K562 (cell line): Measurements from ENCODE around the gene DNALI1. TPM values are rescaled to one million over a fixed set of nuclear protein-coding genes. Genes with fewer than 3 reads are reported as not detected.

ENCODE experiments used
- CBX8 ChIP-seq: fragments of 200-600 bp; sonication (generic); IDR thresholded peaks from 2 replicates; pipeline ENCODE4 v1.6.1; 2012; ENCODE audit warnings: borderline replicate concordance, mixed run types, low read depth, mild to moderate bottlenecking, moderate library complexity, mixed read lengths, low read length, control low read depth, inconsistent platforms; ENCODE audit not compliant: poor library complexity, severe bottlenecking; ENCODE audit errors: extremely low read depth
- E2F3 ChIP-seq: fragments of 250-450 bp; sonication (Bioruptor Pico); IDR thresholded peaks from 2 replicates; pipeline ENCODE4 v1.4.0; 2020; ENCODE audit warnings: mild to moderate bottlenecking
- FOXP1 ChIP-seq: sonication (generic); formaldehyde crosslinking; IDR thresholded peaks from 2 replicates; pipeline ENCODE4 v1.8.0; 2022; ENCODE audit warnings: mild to moderate bottlenecking, missing genetic modification reagents
- SNIP1 ChIP-seq: fragments of 450-650 bp; IDR thresholded peaks from 2 replicates; pipeline ENCODE4 v1.7.1; 2017; ENCODE audit warnings: low read depth, mild to moderate bottlenecking
- XRCC3 ChIP-seq: fragments of 450-650 bp; IDR thresholded peaks from 2 replicates; pipeline ENCODE4 v1.6.1; 2017; ENCODE audit warnings: mild to moderate bottlenecking, moderate library complexity
- YBX1 ChIP-seq: fragments of 450-650 bp; IDR thresholded peaks from 2 replicates; pipeline ENCODE4 v1.7.1; 2016; ENCODE audit warnings: mild to moderate bottlenecking
- ZNF224 ChIP-seq: sonication (generic); formaldehyde crosslinking; IDR thresholded peaks from 2 replicates; pipeline ENCODE4 v1.8.0; 2022; ENCODE audit warnings: mild to moderate bottlenecking, missing genetic modification reagents
- ZNF263 ChIP-seq: sonication (generic); formaldehyde crosslinking; IDR thresholded peaks from 2 replicates; pipeline ENCODE4 v1.8.0; 2022; ENCODE audit warnings: mild to moderate bottlenecking, missing genetic modification reagents, borderline replicate concordance
- ZNF431 ChIP-seq: sonication (generic); formaldehyde crosslinking; IDR thresholded peaks from 2 replicates; pipeline ENCODE4 v1.8.0; 2022; ENCODE audit warnings: mild to moderate bottlenecking, missing genetic modification reagents
- polyA plus RNA-seq, 8 experiments: library from polyadenylated mRNA; depleted of rRNA in 4 of 8; stranded (reverse) in 5 of 8; unstranded in 3 of 8; fragments of >200 nt; fragmentation: Nextera tagmentation in 2 of 8; fragmentation: Illumina TruSeq in 1 of 8; extraction: Ambion mirVana in 2 of 8; extraction: Trizol in 1 of 8; gene quantifications; 2 replicates each; pipeline versions ENCODE4 v1.2.1 to v1.2.3, GENCODE V29; 2011 to 2014; ENCODE audit warnings: inconsistent platforms in 1 of 8, missing spikeins in 1 of 8
- total RNA-seq, 7 experiments: library from RNA; depleted of rRNA in 6 of 7; stranded (reverse); fragments of >200 nt in 6 of 7; fragmentation: Illumina TruSeq in 2 of 7; extraction: Trizol in 2 of 7; gene quantifications; 2 replicates each; pipeline versions ENCODE4 v1.2.1 to v1.2.3, GENCODE V29; 2011 to 2021; ENCODE audit warnings: low replicate concordance in 1 of 7
- TF ChIP-seq, protein P1 (sequence below), 2 experiments: fragments of 450-650 bp; conservative IDR thresholded peaks; 2 replicates each; pipeline ENCODE4 v1.6.1; 2017; ENCODE audit warnings: mild to moderate bottlenecking in 2 of 2, moderate library complexity in 2 of 2
- TF ChIP-seq, protein P2 (sequence below): fragments of 250-450 bp; sonication (Bioruptor Pico); IDR thresholded peaks from 2 replicates; pipeline ENCODE4 v1.5.0; 2021
- TF ChIP-seq, protein P3 (sequence below): fragments of 200-600 bp; sonication (generic); IDR thresholded peaks from one replicate; pipeline ENCODE4 v1.6.1; 2012; ENCODE audit warnings: mild to moderate bottlenecking, low read depth, low read length, inconsistent platforms

Gene DNALI1
- total and polyA plus RNA-seq, 9 of the 15 experiments (the other 6 are each of a cell fraction or from before 2014, with no cell fraction given) = 0.87 to 5.6 (median 1.2) TPM

DNA sequence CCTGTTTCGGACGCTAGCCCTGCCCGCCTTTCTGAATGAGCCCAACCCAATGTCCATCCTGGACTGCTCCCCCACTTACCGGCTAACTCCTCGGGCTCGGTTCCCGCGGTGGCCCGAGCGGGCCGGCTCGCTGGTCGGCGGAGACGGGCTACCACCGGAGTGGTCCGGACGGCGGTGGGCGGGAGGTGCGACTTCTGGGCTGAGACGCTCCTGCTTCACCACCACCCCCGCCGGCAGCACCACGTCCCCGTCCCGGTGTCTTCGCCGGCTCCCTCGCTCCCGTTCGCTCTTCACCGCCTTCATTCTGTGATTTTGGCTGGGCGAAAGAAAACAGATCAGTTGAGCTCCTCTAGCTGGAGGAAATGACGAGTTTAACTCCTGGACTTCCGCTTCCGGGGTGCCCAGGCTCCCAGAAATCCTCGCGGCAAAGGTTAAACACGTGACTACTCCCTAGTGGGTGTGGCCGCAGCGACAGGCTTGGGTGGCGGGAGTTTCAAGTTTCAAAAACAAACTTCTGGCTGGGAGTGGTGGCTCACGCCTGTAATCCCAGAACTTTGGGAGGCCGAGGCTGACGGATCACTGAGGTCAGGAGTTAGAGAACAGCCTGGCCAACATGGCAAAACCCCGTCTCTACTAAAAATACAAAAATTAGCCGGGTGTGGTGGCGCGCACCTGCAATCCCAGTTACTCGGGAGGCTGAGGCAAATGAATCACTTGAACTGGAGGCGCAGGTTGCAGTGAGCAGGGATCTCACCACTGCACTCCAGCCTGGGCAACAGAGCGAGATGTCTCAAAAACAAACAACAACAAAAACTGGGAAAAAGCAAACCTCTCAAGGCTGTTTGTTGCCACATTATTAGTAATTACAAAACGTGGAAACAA, 2.6 kb upstream of the DNALI1 start, which contains the start of gene SNIP1 (continued):
- TF ChIP-seq FOXP1 (peak; percentile 54; the same call in 1 of the 2 replicates), SNIP1 (no peak), ZNF431 (CRISPR knock-in tag) (no peak), YBX1 (no peak), E2F3 (CRISPR knock-in tag) (peak; percentile 85), ZNF224 (CRISPR knock-in tag) (no peak; the same call in 1 of the 2 replicates), CBX8 (no peak), ZNF263 (CRISPR knock-in tag) (no peak), XRCC3 (0 out of 2 replicates have a peak, but pooled peaks have one; percentile 79)
- TF ChIP-seq, protein P1, sequence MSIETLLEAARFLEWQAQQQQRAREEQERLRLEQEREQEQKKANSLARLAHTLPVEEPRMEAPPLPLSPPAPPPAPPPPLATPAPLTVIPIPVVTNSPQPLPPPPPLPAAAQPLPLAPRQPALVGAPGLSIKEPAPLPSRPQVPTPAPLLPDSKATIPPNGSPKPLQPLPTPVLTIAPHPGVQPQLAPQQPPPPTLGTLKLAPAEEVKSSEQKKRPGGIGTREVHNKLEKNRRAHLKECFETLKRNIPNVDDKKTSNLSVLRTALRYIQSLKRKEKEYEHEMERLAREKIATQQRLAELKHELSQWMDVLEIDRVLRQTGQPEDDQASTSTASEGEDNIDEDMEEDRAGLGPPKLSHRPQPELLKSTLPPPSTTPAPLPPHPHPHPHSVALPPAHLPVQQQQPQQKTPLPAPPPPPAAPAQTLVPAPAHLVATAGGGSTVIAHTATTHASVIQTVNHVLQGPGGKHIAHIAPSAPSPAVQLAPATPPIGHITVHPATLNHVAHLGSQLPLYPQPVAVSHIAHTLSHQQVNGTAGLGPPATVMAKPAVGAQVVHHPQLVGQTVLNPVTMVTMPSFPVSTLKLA (conservative IDR thresholded peaks at IDR 0.05) = peak; percentile 91 to 95
- TF ChIP-seq, protein P2, sequence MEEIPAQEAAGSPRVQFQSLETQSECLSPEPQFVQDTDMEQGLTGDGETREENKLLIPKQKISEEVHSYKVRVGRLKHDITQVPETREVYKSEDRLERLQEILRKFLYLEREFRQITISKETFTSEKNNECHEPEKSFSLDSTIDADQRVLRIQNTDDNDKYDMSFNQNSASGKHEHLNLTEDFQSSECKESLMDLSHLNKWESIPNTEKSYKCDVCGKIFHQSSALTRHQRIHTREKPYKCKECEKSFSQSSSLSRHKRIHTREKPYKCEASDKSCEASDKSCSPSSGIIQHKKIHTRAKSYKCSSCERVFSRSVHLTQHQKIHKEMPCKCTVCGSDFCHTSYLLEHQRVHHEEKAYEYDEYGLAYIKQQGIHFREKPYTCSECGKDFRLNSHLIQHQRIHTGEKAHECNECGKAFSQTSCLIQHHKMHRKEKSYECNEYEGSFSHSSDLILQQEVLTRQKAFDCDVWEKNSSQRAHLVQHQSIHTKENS (CRISPR knock-in tag) = no peak
- TF ChIP-seq, protein P3, sequence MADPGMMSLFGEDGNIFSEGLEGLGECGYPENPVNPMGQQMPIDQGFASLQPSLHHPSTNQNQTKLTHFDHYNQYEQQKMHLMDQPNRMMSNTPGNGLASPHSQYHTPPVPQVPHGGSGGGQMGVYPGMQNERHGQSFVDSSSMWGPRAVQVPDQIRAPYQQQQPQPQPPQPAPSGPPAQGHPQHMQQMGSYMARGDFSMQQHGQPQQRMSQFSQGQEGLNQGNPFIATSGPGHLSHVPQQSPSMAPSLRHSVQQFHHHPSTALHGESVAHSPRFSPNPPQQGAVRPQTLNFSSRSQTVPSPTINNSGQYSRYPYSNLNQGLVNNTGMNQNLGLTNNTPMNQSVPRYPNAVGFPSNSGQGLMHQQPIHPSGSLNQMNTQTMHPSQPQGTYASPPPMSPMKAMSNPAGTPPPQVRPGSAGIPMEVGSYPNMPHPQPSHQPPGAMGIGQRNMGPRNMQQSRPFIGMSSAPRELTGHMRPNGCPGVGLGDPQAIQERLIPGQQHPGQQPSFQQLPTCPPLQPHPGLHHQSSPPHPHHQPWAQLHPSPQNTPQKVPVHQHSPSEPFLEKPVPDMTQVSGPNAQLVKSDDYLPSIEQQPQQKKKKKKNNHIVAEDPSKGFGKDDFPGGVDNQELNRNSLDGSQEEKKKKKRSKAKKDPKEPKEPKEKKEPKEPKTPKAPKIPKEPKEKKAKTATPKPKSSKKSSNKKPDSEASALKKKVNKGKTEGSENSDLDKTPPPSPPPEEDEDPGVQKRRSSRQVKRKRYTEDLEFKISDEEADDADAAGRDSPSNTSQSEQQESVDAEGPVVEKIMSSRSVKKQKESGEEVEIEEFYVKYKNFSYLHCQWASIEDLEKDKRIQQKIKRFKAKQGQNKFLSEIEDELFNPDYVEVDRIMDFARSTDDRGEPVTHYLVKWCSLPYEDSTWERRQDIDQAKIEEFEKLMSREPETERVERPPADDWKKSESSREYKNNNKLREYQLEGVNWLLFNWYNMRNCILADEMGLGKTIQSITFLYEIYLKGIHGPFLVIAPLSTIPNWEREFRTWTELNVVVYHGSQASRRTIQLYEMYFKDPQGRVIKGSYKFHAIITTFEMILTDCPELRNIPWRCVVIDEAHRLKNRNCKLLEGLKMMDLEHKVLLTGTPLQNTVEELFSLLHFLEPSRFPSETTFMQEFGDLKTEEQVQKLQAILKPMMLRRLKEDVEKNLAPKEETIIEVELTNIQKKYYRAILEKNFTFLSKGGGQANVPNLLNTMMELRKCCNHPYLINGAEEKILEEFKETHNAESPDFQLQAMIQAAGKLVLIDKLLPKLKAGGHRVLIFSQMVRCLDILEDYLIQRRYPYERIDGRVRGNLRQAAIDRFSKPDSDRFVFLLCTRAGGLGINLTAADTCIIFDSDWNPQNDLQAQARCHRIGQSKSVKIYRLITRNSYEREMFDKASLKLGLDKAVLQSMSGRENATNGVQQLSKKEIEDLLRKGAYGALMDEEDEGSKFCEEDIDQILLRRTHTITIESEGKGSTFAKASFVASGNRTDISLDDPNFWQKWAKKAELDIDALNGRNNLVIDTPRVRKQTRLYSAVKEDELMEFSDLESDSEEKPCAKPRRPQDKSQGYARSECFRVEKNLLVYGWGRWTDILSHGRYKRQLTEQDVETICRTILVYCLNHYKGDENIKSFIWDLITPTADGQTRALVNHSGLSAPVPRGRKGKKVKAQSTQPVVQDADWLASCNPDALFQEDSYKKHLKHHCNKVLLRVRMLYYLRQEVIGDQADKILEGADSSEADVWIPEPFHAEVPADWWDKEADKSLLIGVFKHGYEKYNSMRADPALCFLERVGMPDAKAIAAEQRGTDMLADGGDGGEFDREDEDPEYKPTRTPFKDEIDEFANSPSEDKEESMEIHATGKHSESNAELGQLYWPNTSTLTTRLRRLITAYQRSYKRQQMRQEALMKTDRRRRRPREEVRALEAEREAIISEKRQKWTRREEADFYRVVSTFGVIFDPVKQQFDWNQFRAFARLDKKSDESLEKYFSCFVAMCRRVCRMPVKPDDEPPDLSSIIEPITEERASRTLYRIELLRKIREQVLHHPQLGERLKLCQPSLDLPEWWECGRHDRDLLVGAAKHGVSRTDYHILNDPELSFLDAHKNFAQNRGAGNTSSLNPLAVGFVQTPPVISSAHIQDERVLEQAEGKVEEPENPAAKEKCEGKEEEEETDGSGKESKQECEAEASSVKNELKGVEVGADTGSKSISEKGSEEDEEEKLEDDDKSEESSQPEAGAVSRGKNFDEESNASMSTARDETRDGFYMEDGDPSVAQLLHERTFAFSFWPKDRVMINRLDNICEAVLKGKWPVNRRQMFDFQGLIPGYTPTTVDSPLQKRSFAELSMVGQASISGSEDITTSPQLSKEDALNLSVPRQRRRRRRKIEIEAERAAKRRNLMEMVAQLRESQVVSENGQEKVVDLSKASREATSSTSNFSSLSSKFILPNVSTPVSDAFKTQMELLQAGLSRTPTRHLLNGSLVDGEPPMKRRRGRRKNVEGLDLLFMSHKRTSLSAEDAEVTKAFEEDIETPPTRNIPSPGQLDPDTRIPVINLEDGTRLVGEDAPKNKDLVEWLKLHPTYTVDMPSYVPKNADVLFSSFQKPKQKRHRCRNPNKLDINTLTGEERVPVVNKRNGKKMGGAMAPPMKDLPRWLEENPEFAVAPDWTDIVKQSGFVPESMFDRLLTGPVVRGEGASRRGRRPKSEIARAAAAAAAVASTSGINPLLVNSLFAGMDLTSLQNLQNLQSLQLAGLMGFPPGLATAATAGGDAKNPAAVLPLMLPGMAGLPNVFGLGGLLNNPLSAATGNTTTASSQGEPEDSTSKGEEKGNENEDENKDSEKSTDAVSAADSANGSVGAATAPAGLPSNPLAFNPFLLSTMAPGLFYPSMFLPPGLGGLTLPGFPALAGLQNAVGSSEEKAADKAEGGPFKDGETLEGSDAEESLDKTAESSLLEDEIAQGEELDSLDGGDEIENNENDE = no peak
